Measurements from ENCODE around the gene PRRC2C.

PRRC2C gene

GRCh38 chr1:171636141-171636540 is 150.8 kb downstream of the PRRC2C start:
- DNase-seq (ENCODE audit: low read depth), result no peak

GRCh38 chr1:171637928-171638576 is 152.7 kb downstream of the PRRC2C start:
- DNase-seq (ENCODE audit: low read depth), result no peak

- DNase-seq (ENCODE audit: low read depth), result no peak
These were observed 154.9 kb downstream of the PRRC2C start for GRCh38 chr1:171640225-171640624.

DNA sequence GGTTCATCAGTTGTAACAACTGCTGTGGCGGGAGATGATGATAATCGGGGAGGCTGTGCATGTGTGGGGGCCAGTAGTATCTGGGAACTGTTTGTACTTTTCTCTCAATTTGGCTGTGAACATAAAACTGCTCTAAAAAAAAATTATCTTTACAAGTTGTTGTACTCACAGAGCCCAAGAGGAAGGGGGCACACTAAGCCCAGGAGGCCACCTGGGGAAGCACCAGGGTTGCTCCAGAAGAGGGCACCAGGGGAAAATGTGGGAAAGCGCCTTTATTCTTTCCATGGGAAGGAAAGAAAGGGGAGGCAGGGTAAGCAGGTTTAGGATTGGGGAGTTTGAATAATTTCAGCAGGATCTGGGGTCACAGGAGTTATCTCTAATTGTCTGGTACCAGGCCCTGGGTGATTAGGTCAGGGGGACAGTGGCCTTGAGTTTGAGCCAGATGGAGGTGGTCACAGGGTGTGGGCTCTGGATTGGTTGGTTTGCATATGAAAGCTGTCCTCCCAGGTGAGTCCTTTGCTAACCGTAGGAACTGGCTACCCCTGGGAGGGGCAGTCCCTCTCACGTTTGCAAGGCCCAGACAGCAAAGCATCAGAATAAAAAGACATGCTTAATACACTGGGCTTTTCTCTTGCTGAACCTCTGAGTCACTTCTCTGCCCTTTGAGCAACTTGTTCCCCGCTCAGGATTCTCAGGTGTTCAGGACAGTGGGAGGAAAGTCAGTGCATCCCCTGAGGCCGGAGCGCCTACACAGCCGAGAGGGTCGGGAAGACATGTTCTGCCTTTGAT is 155.9 kb downstream of the PRRC2C start:
- no peak for DNase-seq (ENCODE audit: low read depth)

GRCh38 chr1:171642197-171642596 is 156.9 kb downstream of the PRRC2C start:
- no peak for DNase-seq (ENCODE audit: low read depth)

All from activated T-helper 9 cell treated with anti-CD3 and anti-CD28 coated beads, Interleukin-2, amount 50 U/mL, for 16 hours (primary cell).